ENCODE results near the gene NDUFS8.

Gene NDUFS8

DNA sequence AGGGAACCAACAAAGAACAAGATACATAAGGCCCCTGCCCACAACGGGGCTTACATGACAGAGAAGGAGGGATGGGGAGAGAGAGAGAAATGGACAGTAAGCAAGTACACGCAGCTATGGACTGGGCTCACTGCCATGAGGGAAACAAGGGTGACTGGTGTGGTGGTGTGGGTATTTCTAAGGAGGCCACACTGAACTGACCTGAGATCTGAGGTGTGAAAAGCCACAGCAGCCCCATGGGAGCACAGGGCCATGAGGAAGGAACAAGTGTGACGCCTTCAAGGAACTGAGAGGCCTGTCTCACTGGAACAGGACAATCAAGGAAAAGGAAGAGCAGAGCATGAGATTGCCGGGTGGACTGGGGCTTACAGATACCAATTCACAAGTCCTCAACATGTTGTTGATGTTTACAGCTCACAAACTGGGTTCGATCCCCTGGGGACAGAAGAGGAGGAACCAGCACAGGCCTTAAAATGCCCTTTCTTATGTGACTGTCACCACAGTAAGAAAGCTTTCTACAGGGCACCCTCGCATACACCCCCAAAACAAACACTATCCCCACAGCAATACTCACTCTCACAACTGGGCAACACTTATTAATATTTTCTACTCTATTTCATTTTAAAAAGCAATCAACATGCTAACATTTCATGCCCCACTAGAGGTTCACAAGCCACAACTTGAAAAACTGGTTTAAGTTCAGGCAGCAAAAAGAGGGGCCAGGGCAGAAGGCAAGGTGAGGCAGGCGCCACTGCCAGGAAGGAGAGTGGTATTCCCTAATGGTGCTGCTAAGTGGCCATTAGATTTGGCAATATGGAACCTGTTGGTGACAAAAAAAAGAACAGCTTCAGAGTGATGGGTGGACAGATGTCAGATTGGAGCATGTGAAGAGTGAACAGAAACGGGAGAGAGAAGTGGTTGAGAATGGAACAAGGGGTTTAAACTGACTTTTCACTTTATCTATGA, 47.4 kb downstream of the NDUFS8 start:
- no peak for TF ChIP-seq CTCF (IDR thresholded peaks at IDR 0.05)
- Histone ChIP-seq H3K36me3 (peaks cover 21% of the 10 kb centered on the region), H3K9me3 (no peaks in the 10 kb centered on the region), H3K27ac (no peak overlapping the region), H3K4me1 (ENCODE audit: control insufficient read depth in 1 of 2, insufficient read depth in 1 of 2, low read depth in 1 of 2, low read length in 1 of 2) (no peaks in the 10 kb centered on the region), H3K27me3 (no peaks in the 10 kb centered on the region), H3K4me3 (ENCODE audit: low read depth in 1 of 2, low read length in 1 of 2) (no peak overlapping the region)

DNA sequence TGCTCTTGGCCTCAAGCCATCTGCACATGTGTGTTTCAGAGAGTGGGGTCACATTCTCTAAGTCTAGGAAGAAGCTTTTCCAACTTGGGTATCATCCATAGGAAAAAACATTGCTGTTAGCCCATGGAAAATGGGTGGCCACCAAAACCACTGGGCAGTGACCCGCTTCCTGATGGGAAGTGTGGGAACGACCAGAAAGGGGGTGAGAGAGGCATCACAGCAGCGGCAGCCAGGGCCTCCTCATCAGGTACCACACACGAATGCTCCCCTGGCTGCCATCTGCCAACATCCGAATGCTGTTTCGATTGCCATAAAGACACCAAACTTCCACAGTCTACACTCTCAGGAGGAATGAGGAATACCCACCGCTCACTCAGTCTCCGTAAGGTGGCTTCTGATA, 50.4 kb downstream of the NDUFS8 start:
- no peaks in the 10 kb centered on the region for H3K4me1 ChIP-seq (ENCODE audit: control insufficient read depth in 1 of 2, insufficient read depth in 1 of 2, low read depth in 1 of 2, low read length in 1 of 2)
- TF ChIP-seq CTCF (IDR thresholded peaks at IDR 0.05): no peak
- H3K36me3 ChIP-seq: peaks cover 14% of the 10 kb centered on the region

GRCh38 chr11:68081691-68082090, 51.2 kb downstream of the NDUFS8 start:
- Histone ChIP-seq H3K27ac (no peak overlapping the region), H3K9me3 (no peaks in the 10 kb centered on the region), H3K27me3 (no peaks in the 10 kb centered on the region), H3K4me3 (ENCODE audit: low read depth in 1 of 2, low read length in 1 of 2) (no peak overlapping the region), H3K4me1 (ENCODE audit: control insufficient read depth in 1 of 2, insufficient read depth in 1 of 2, low read depth in 1 of 2, low read length in 1 of 2) (no peaks in the 10 kb centered on the region), H3K36me3 (peaks cover 14% of the 10 kb centered on the region)
- no peak for TF ChIP-seq CTCF (IDR thresholded peaks at IDR 0.05)

More for the DNA sequence above, 50.4 kb downstream of the NDUFS8 start:
- H3K27ac ChIP-seq: no peak overlapping the region
- H3K4me3 ChIP-seq (ENCODE audit: low read depth in 1 of 2, low read length in 1 of 2): no peak overlapping the region
- H3K27me3 ChIP-seq: no peaks in the 10 kb centered on the region
- no peaks in the 10 kb centered on the region for H3K9me3 ChIP-seq

GRCh38 chr11:68082481-68082880, 52.0 kb downstream of the NDUFS8 start:
- H3K4me1 ChIP-seq (ENCODE audit: control insufficient read depth in 1 of 2, insufficient read depth in 1 of 2, low read depth in 1 of 2, low read length in 1 of 2): no peaks in the 10 kb centered on the region

DNA sequence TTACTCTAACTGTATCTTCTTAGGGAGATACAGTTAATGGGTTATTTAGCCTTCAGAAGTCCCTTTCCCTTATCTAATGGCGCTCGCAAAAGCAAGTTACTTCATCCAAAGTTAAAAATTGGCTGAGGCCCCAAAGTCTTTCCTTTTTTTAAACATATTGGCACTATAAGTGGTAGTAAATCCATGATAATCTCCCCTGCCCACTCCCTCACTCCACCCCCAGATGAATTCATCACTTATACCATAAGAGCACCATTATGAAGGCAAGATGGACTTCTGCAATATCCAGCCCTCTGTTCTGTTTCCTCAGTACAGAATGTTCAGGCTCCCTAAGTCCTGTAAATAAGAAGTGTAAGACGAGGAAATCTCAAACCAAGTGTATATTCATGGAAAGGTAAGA, 53.0 kb downstream of the NDUFS8 start:
- H3K36me3 ChIP-seq: peaks cover 14% of the 10 kb centered on the region
- TF ChIP-seq CTCF (IDR thresholded peaks at IDR 0.05): no peak
- no peaks in the 10 kb centered on the region for H3K9me3 ChIP-seq
- H3K27ac ChIP-seq: no peak overlapping the region
- H3K27me3 ChIP-seq: no peaks in the 10 kb centered on the region
- H3K4me1 ChIP-seq (ENCODE audit: control insufficient read depth in 1 of 2, insufficient read depth in 1 of 2, low read depth in 1 of 2, low read length in 1 of 2): no peaks in the 10 kb centered on the region
- no peak overlapping the region for H3K4me3 ChIP-seq (ENCODE audit: low read depth in 1 of 2, low read length in 1 of 2)

More at GRCh38 chr11:68082481-68082880, 52.0 kb downstream of the NDUFS8 start:
- Histone ChIP-seq H3K9me3 (no peaks in the 10 kb centered on the region), H3K27ac (no peak overlapping the region), H3K4me3 (ENCODE audit: low read depth in 1 of 2, low read length in 1 of 2) (no peak overlapping the region), H3K27me3 (no peaks in the 10 kb centered on the region), H3K36me3 (peaks cover 14% of the 10 kb centered on the region)
- no peak for TF ChIP-seq CTCF (IDR thresholded peaks at IDR 0.05)
